Thoracic aorta (tissue), 2 donors: ENCODE measurements around the gene SOX14. TPM values are rescaled to one million over a fixed set of nuclear protein-coding genes. Genes with fewer than 3 reads are reported as not detected.
A peak's percentile ranks its signal among the peaks of the same experiment; 100 is the strongest.

Source experiments
- ATAC-seq: fragments of 150-250 bp; one replicate; pipeline ENCODE4 v1.8.0; 2017; ENCODE audit warnings: low read depth; ENCODE audit not compliant: insufficient number of reproducible peaks, low FRiP score
- DNase-seq: peaks from one replicate; pipeline ENCODE4 v3.0.0-alpha.2; 2020; ENCODE audit warnings: low spot score
- H3K27ac ChIP-seq, 2 donors: fragments of 200-600 bp; sonication (generic); 1 replicate in 1 of 2; 2 replicates in 1 of 2; pipeline ENCODE4 v1.5.1; 2016; ENCODE audit warnings: mild to moderate bottlenecking in 2 of 2, moderate library complexity in 2 of 2
- H3K27me3 ChIP-seq: fragments of 200-600 bp; sonication (generic); replicated peaks from 2 replicates; pipeline ENCODE4 v1.6.0; 2016; ENCODE audit warnings: mild to moderate bottlenecking; ENCODE audit not compliant: insufficient read depth
- H3K36me3 ChIP-seq: fragments of 200-600 bp; sonication (generic); one replicate; pipeline ENCODE4 v1.5.1; 2016
- H3K4me1 ChIP-seq, 2 donors: fragments of 200-600 bp; sonication (generic); 1 replicate in 1 of 2; 2 replicates in 1 of 2; pipeline versions ENCODE4 v1.5.1 to v1.6.0; 2016; ENCODE audit warnings: low read depth in 2 of 2, mild to moderate bottlenecking in 1 of 2; ENCODE audit not compliant: control insufficient read depth in 1 of 2
- H3K4me3 ChIP-seq: fragments of 200-600 bp; sonication (generic); 2 replicates; pipeline ENCODE4 v1.5.1; 2016; ENCODE audit warnings: mild to moderate bottlenecking
- H3K9me3 ChIP-seq: fragments of 200-600 bp; sonication (generic); 2 replicates; pipeline ENCODE4 v1.5.1; 2016
- total RNA-seq, 2 donors: library from RNA; depleted of rRNA; stranded (reverse); fragments of >200 nt; gene quantifications; one replicate each; pipeline versions ENCODE4 v1.1.0 to v1.2.3, GENCODE V29; 2016
- TF ChIP-seq, protein P1 (sequence below): fragments of 200-600 bp; sonication (generic); IDR thresholded peaks from one replicate; pipeline ENCODE4 v1.5.1; 2019; ENCODE audit warnings: antibody characterized with exemption

SOX14 gene
- not detected for total RNA-seq

- Histone ChIP-seq H3K36me3 (no peaks in the 10 kb centered on the region), H3K27me3 (no peaks in the 10 kb centered on the region), H3K4me1 (peaks cover 6 to 28% of the 10 kb centered on the region in 2 donors), H3K9me3 (no peaks in the 10 kb centered on the region), H3K4me3 (peak within 1 kb of the TSS; percentile 35), H3K27ac (no peak within 1 kb of the TSS)
- ATAC-seq (no peak), DNase-seq (no peak)
- TF ChIP-seq, protein P1, sequence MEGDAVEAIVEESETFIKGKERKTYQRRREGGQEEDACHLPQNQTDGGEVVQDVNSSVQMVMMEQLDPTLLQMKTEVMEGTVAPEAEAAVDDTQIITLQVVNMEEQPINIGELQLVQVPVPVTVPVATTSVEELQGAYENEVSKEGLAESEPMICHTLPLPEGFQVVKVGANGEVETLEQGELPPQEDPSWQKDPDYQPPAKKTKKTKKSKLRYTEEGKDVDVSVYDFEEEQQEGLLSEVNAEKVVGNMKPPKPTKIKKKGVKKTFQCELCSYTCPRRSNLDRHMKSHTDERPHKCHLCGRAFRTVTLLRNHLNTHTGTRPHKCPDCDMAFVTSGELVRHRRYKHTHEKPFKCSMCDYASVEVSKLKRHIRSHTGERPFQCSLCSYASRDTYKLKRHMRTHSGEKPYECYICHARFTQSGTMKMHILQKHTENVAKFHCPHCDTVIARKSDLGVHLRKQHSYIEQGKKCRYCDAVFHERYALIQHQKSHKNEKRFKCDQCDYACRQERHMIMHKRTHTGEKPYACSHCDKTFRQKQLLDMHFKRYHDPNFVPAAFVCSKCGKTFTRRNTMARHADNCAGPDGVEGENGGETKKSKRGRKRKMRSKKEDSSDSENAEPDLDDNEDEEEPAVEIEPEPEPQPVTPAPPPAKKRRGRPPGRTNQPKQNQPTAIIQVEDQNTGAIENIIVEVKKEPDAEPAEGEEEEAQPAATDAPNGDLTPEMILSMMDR, result no peak
Measured at GRCh38 chr3:137764001-137764433, at the start of gene SOX14. TSS of gene SOX14 (plus strand) at chr3:137764315. CDS start at chr3:137764785, 470 bp downstream.

DNA sequence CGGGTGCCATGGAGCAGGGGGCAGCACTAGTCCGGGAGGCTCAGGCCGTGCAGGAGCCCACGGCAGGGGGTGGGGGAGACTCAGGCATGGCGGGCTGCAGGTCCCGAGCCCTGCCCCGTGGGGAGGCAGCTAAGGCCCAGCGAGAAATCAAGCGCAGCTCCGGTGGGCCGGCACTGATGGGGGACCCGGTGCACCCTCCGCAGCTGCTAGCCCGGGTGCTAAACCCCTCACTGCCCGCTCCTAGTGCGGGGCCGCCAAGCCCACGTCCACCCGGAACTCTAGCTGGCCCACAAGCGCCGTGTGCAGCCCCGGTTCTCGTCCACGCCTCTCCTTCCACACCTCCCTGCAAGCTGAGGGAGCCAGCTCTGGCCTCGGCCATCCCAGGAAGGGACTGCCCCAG is 49.6 kb upstream of the SOX14 start:
- TF ChIP-seq, protein P1, result no peak
- no peak overlapping the region for H3K27ac ChIP-seq
- DNase-seq (no peak), ATAC-seq (no peak)
- H3K4me1 ChIP-seq, result no peaks in the 10 kb centered on the region
- no peaks in the 10 kb centered on the region for H3K27me3 ChIP-seq
- no peaks in the 10 kb centered on the region for H3K9me3 ChIP-seq
- no peaks in the 10 kb centered on the region for H3K36me3 ChIP-seq
- no peak overlapping the region for H3K4me3 ChIP-seq

GRCh38 chr3:137724240-137724639 is 39.9 kb upstream of the SOX14 start:
- no peaks in the 10 kb centered on the region for H3K4me1 ChIP-seq
- H3K27ac ChIP-seq, result no peak overlapping the region
- no peak for DNase-seq
- TF ChIP-seq, protein P1, result no peak
- H3K36me3 ChIP-seq, result no peaks in the 10 kb centered on the region
- no peak for ATAC-seq
- no peak overlapping the region for H3K4me3 ChIP-seq
- H3K27me3 ChIP-seq, result no peaks in the 10 kb centered on the region
- H3K9me3 ChIP-seq, result no peaks in the 10 kb centered on the region

GRCh38 chr3:137737208-137737607 is 26.9 kb upstream of the SOX14 start:
- Histone ChIP-seq H3K27me3 (no peaks in the 10 kb centered on the region), H3K27ac (no peak overlapping the region), H3K4me3 (no peak overlapping the region), H3K9me3 (peaks cover 7% of the 10 kb centered on the region), H3K36me3 (no peaks in the 10 kb centered on the region), H3K4me1 (no peaks in the 10 kb centered on the region)
- DNase-seq, result no peak
- ATAC-seq, result no peak
- TF ChIP-seq, protein P1, result no peak

DNA sequence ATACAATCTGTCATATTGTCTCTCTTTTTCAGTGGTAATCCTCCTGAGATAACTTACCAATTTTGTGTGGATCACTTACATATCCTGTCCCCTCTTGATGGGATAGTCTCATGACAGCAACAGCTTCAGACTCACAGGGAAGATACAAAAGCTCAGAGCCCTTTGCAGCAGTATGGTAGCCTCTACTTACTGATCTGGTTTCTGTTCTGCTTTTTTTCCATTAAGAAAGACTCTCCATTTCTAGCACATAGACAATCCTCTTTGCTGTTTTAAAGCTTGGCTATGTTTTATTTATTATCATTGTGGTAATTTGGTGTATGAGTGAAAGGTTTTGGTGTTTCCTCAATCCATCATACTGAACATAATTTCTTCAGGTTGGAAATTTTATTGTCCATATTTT is 25.4 kb upstream of the SOX14 start:
- Histone ChIP-seq H3K9me3 (peaks cover 7% of the 10 kb centered on the region), H3K36me3 (no peaks in the 10 kb centered on the region), H3K4me1 (no peaks in the 10 kb centered on the region), H3K4me3 (no peak overlapping the region), H3K27ac (no peak overlapping the region), H3K27me3 (no peaks in the 10 kb centered on the region)
- DNase-seq, result no peak
- ATAC-seq, result no peak
- TF ChIP-seq, protein P1, result no peak
